Endothelial cell of umbilical vein (primary cell): ENCODE measurements around the gene KATNIP. TPM values are rescaled to one million over a fixed set of nuclear protein-coding genes. Genes with fewer than 3 reads are reported as not detected.

ENCODE experiments used
- BruUV-seq: library from RNA; stranded (reverse); fragments of 400-500 nt; replicated peaks from 2 replicates; lab custom pipeline; 2021; lab: Mats Ljungman, UMichigan
- CTCF ChIA-PET: fragments of 300-600, 350-600 bp; sonication (Branson Sonifier 250); formaldehyde crosslinking; loops from one replicate; lab custom pipeline; 2021; ENCODE audit warnings: antibody characterized with exemption, inconsistent platforms; lab: Charles Lee
- POLR2A ChIA-PET: fragments of 300-600, 350-600 bp; sonication (Branson Sonifier 250); formaldehyde crosslinking; loops from one replicate; lab custom pipeline; 2021; ENCODE audit warnings: antibody characterized with exemption, inconsistent platforms; lab: Charles Lee
- DNase-seq: peaks from one replicate; pipeline ENCODE4 v3.0.0-alpha.2; 2011; ENCODE audit warnings: low read depth, low spot score
- FAIRE-seq: peaks from 2 replicates; lab custom pipeline; 2011; peaks lifted over from hg19 to GRCh38; lab: Jason Lieb, UNC
- H2AFZ ChIP-seq: 2 replicates; pipeline ENCODE4 v1.6.0; 2012; ENCODE audit warnings: low read depth, low read length, control low read depth, inconsistent platforms
- H3K27ac ChIP-seq: 2 replicates; pipeline ENCODE4 v1.5.1; 2011; ENCODE audit warnings: low read depth, mild to moderate bottlenecking, control low read depth, low read length, moderate library complexity; ENCODE audit not compliant: insufficient read depth
- H3K27me3 ChIP-seq, 2 experiments: 2 replicates each; pipeline versions ENCODE4 v1.6.0 to v1.6.1; 2011; ENCODE audit warnings: low read length in 2 of 2, mixed read lengths in 1 of 2; ENCODE audit not compliant: control insufficient read depth in 2 of 2, insufficient read depth in 2 of 2
- H3K36me3 ChIP-seq, 2 experiments: 2 replicates in 1 of 2; 3 replicates in 1 of 2; pipeline ENCODE4 v1.5.1; 2011; ENCODE audit warnings: low read length in 2 of 2, mild to moderate bottlenecking in 1 of 2, moderate library complexity in 1 of 2; ENCODE audit not compliant: control insufficient read depth in 2 of 2, insufficient read depth in 2 of 2; ENCODE audit errors: extremely low read depth in 1 of 2
- H3K4me1 ChIP-seq: 3 replicates; pipeline ENCODE4 v1.5.1; 2011; ENCODE audit warnings: mild to moderate bottlenecking, low read length; ENCODE audit not compliant: control insufficient read depth, insufficient read depth; ENCODE audit errors: extremely low read depth
- H3K4me2 ChIP-seq: 2 replicates; pipeline ENCODE4 v1.6.1; 2011; ENCODE audit warnings: low read length, control low read depth, mixed read lengths; ENCODE audit not compliant: insufficient read depth
- H3K4me3 ChIP-seq, 3 experiments: fragments of 200-600 bp in 1 of 3; sonication (generic), shearing (Covaris generic) in 1 of 3; replicated peaks in 1 of 3; 2 replicates each; pipeline ENCODE4 v1.5.1; 2011 to 2016; ENCODE audit warnings: control low read depth in 3 of 3, low read length in 3 of 3, mild to moderate bottlenecking in 2 of 3, inconsistent platforms in 1 of 3, low read depth in 1 of 3, moderate library complexity in 1 of 3; ENCODE audit not compliant: insufficient read depth in 1 of 3
- H3K79me2 ChIP-seq: 2 replicates; pipeline ENCODE4 v1.6.0; 2012; ENCODE audit warnings: low read length, inconsistent platforms; ENCODE audit not compliant: control insufficient read depth, insufficient read depth
- H3K9ac ChIP-seq: replicated peaks from 2 replicates; pipeline ENCODE3; 2011; ENCODE audit warnings: low read length, control low read depth; ENCODE audit not compliant: insufficient read depth; ENCODE audit errors: extremely low read depth
- H3K9me1 ChIP-seq: replicated peaks from 3 replicates; pipeline ENCODE4 v1.6.0; 2011; ENCODE audit warnings: mild to moderate bottlenecking, low read length; ENCODE audit not compliant: control insufficient read depth, insufficient read depth; ENCODE audit errors: extremely low read depth
- H3K9me3 ChIP-seq: replicated peaks from 2 replicates; pipeline ENCODE4 v1.5.1; 2012; ENCODE audit warnings: low read length, inconsistent platforms; ENCODE audit not compliant: control insufficient read depth, insufficient read depth
- H4K20me1 ChIP-seq: replicated peaks from 2 replicates; pipeline ENCODE3; 2011; ENCODE audit warnings: mild to moderate bottlenecking, low read length; ENCODE audit not compliant: control insufficient read depth, insufficient read depth; ENCODE audit errors: extremely low read depth
- CTCF ChIP-seq, 2 donors: IDR thresholded peaks; 1 replicate in 1 of 2; 2 replicates in 1 of 2; pipeline ENCODE4 v1.5.1; 2011; ENCODE audit warnings: low read length in 2 of 2, mild to moderate bottlenecking in 2 of 2, moderate library complexity in 2 of 2, control low read depth in 1 of 2, inconsistent platforms in 1 of 2, low read depth in 1 of 2; ENCODE audit not compliant: insufficient read depth in 1 of 2; ENCODE audit errors: extremely low read depth in 1 of 2
- EZH2 ChIP-seq: IDR thresholded peaks from 2 replicates; pipeline ENCODE4 v1.6.1; 2012; ENCODE audit warnings: borderline replicate concordance, low read depth, mild to moderate bottlenecking, moderate library complexity, low read length, inconsistent platforms; ENCODE audit not compliant: severe bottlenecking
- FOS ChIP-seq: IDR thresholded peaks from 2 replicates; pipeline ENCODE4 v1.6.1; 2011; ENCODE audit warnings: mild to moderate bottlenecking, low read length, moderate library complexity, borderline replicate concordance; ENCODE audit not compliant: insufficient read depth
- GATA2 ChIP-seq: IDR thresholded peaks from 2 replicates; pipeline ENCODE4 v1.7.0; 2011; ENCODE audit warnings: low read depth, mild to moderate bottlenecking, moderate library complexity, mixed read lengths, low read length; ENCODE audit not compliant: insufficient read length, insufficient read depth
- MAX ChIP-seq: IDR thresholded peaks from 2 replicates; pipeline ENCODE4 v1.6.1; 2011; ENCODE audit not compliant: insufficient read depth, insufficient read length
- MYC ChIP-seq: IDR thresholded peaks from one replicate; pipeline ENCODE4 v1.6.1; 2011; ENCODE audit warnings: mild to moderate bottlenecking, low read depth, low read length
- POLR2A ChIP-seq: IDR thresholded peaks from 2 replicates; pipeline ENCODE4 v1.6.1; 2012; ENCODE audit warnings: low read depth, mild to moderate bottlenecking, control low read depth, low read length
- POLR2AphosphoS5 ChIP-seq: IDR thresholded peaks from 2 replicates; pipeline ENCODE4 v1.6.1; 2012; ENCODE audit warnings: low read depth, mild to moderate bottlenecking, control low read depth, low read length, moderate library complexity; ENCODE audit not compliant: insufficient read depth
- dilution Hi-C: fragments of 300-500 bp; cut with MboI; formaldehyde crosslinking; loops from one replicate; pipeline ENCODE4 v1.15.0; 2019; ENCODE audit warnings: low sequenced_read_pairs; ENCODE audit not compliant: extremely low pct_ligation_motif_present
- intact Hi-C: fragments of 100-400 bp; cut with micrococcal nuclease; formaldehyde crosslinking; loops from one replicate; pipeline ENCODE4 v1.10.0; 2022
- polyA plus RNA-seq, 4 experiments: library from polyadenylated mRNA; depleted of rRNA in 3 of 4; stranded (reverse) in 3 of 4; unstranded in 1 of 4; fragments of >200 nt; gene quantifications; 2 replicates each; pipeline versions ENCODE4 v1.2.1 to v1.2.3, GENCODE V29; 2011 to 2012; ENCODE audit warnings: missing spikeins in 1 of 4
- total RNA-seq: library from RNA; stranded (reverse); gene quantifications from 2 replicates; pipeline ENCODE4 v1.2.3, GENCODE V29; 2021

KATNIP gene
- total and polyA plus RNA-seq, 2 donors (not counting 3 experiments of a cell fraction or from before 2014, with no cell fraction given): 14.7 to 30.7 TPM

GRCh38 chr16:27579087-27579980, 29.4 kb downstream of the KATNIP start:
- no peaks in the 10 kb centered on the region for H3K79me2 ChIP-seq
- intact Hi-C loops: no loop called here
- H3K9ac ChIP-seq: no peak overlapping the region

More at GRCh38 chr16:27579087-27579980, 29.4 kb downstream of the KATNIP start:
- Histone ChIP-seq H3K4me3 (no peak overlapping the region), H4K20me1 (no peaks in the 10 kb centered on the region), H3K9me1 (no peaks in the 10 kb centered on the region), H3K27me3 (no peaks in the 10 kb centered on the region), H3K36me3 (peaks cover 0 to 2% of the 10 kb centered on the region in 2 experiments), H3K4me2 (no peak overlapping the region), H3K4me1 (peaks cover 8% of the 10 kb centered on the region), H2AFZ (no peak overlapping the region), H3K27ac (peak overlapping the region; percentile 21), H3K9me3 (no peaks in the 10 kb centered on the region)
- POLR2A ChIA-PET: no interaction called here
- CTCF ChIA-PET: interaction anchor here (0.7 kb wide), 1 partner anchor 12 kb away, joined by 3 read pairs; no protein-coding TSS in a partner anchor
- no peak for TF ChIP-seq CTCF (IDR thresholded peaks at IDR 0.05; ENCODE audit: extremely low read depth in 1 of 2, insufficient read depth in 1 of 2, low read depth in 1 of 2, low read length in 2 of 2)
- TF ChIP-seq MYC: no peak
- TF ChIP-seq EZH2: no peak
- TF ChIP-seq GATA2: no peak
- no peak for TF ChIP-seq FOS
- no peak for TF ChIP-seq POLR2AphosphoS5
- TF ChIP-seq POLR2A: no peak
- no peak for TF ChIP-seq MAX
- no TSS peak for BruUV-seq
- no peak for DNase-seq
- dilution Hi-C loops: no loop called here
- no peak for FAIRE-seq
